Naive B cell (primary cell): Measurements from ENCODE around the gene PTPRU. TPM values are rescaled to one million over a fixed set of nuclear protein-coding genes. Genes with fewer than 3 reads are reported as not detected.

Experiments
- ATAC-seq, 2 donors: fragments of 150-1000 bp; cut with Tn5 transposase; 2 replicates each; pipeline ENCODE4 v1.10.0; 2021; ENCODE audit warnings: low read depth in 2 of 2, mild to moderate bottlenecking in 2 of 2, moderate library complexity in 2 of 2
- DNase-seq: peaks from one replicate; pipeline ENCODE4 v3.0.0; 2022
- H3K27ac Mint-ChIP-seq, 6 donors: one replicate each; pipeline ENCODE4 v1.8.0; 2020 to 2022; ENCODE audit warnings: mild to moderate bottlenecking in 6 of 6, mixed read lengths in 6 of 6, moderate library complexity in 5 of 6, inconsistent platforms in 2 of 6
- H3K27me3 Mint-ChIP-seq, 3 donors: one replicate each; pipeline ENCODE4 v1.8.0; 2021 to 2022; ENCODE audit warnings: mixed read lengths in 3 of 3, mild to moderate bottlenecking in 1 of 3
- H3K36me3 Mint-ChIP-seq, 2 donors: one replicate each; pipeline ENCODE4 v1.8.0; 2020 to 2022; ENCODE audit warnings: mixed read lengths in 2 of 2, inconsistent platforms in 1 of 2, mild to moderate bottlenecking in 1 of 2
- H3K4me1 Mint-ChIP-seq, 3 donors: one replicate each; pipeline ENCODE4 v1.8.0; 2020 to 2022; ENCODE audit warnings: mixed read lengths in 3 of 3, inconsistent platforms in 1 of 3, mild to moderate bottlenecking in 1 of 3, moderate library complexity in 1 of 3
- H3K4me3 Mint-ChIP-seq, 8 donors: one replicate each; pipeline ENCODE4 v1.8.0; 2020 to 2022; ENCODE audit warnings: mild to moderate bottlenecking in 8 of 8, mixed read lengths in 8 of 8, moderate library complexity in 8 of 8, inconsistent platforms in 2 of 8
- H3K9me3 Mint-ChIP-seq, 7 donors: one replicate each; pipeline ENCODE4 v1.8.0; 2020 to 2022; ENCODE audit warnings: mixed read lengths in 7 of 7, mild to moderate bottlenecking in 5 of 7, inconsistent platforms in 2 of 7, moderate library complexity in 1 of 7
- polyA plus RNA-seq, 6 donors: library from polyadenylated mRNA; unstranded; fragments of 300-500 nt; fragmentation: Illumina TruSeq; gene quantifications; one replicate each; pipeline ENCODE4 v1.2.3, GENCODE V29; 2021; ENCODE audit warnings: low read depth in 6 of 6

The PTPRU gene
- polyA plus RNA-seq, 6 donors from 2014 or later: not detected

- peaks cover 7 to 8% (median 7%) of the 10 kb centered on the region in 3 donors for H3K4me1 Mint-ChIP-seq
- H3K27ac Mint-ChIP-seq: peak overlapping the region in 2 of 6 donors; percentile 59 to 63
- H3K36me3 Mint-ChIP-seq: no peaks in the 10 kb centered on the region
- DNase-seq (no peak), ATAC-seq (peak in 1 of 2 donors; percentile 16)
- H3K4me3 Mint-ChIP-seq: peak overlapping the region in 6 of 8 donors; percentile 7 to 84 (median 73)
- peaks cover 8 to 27% (median 8%) of the 10 kb centered on the region in 3 donors for H3K27me3 Mint-ChIP-seq
- H3K9me3 Mint-ChIP-seq: no peaks in the 10 kb centered on the region
Observed at GRCh38 chr1:29282924-29283803, 46.8 kb downstream of the PTPRU start.

GRCh38 chr1:29283804-29284195 is 47.5 kb downstream of the PTPRU start:
- no peaks in the 10 kb centered on the region for H3K9me3 Mint-ChIP-seq
- DNase-seq: no peak
- H3K27ac Mint-ChIP-seq: peak overlapping the region in 1 of 6 donors; percentile 59
- peaks cover 8 to 21% (median 8%) of the 10 kb centered on the region in 3 donors for H3K27me3 Mint-ChIP-seq
- peak overlapping the region in 4 of 8 donors; percentile 7 to 84 (median 42) for H3K4me3 Mint-ChIP-seq
- peaks cover 7 to 8% (median 7%) of the 10 kb centered on the region in 3 donors for H3K4me1 Mint-ChIP-seq
- H3K36me3 Mint-ChIP-seq: no peaks in the 10 kb centered on the region
- no peak for ATAC-seq

GRCh38 chr1:29284286-29284960 is 48.1 kb downstream of the PTPRU start:
- no peaks in the 10 kb centered on the region for H3K36me3 Mint-ChIP-seq

DNA sequence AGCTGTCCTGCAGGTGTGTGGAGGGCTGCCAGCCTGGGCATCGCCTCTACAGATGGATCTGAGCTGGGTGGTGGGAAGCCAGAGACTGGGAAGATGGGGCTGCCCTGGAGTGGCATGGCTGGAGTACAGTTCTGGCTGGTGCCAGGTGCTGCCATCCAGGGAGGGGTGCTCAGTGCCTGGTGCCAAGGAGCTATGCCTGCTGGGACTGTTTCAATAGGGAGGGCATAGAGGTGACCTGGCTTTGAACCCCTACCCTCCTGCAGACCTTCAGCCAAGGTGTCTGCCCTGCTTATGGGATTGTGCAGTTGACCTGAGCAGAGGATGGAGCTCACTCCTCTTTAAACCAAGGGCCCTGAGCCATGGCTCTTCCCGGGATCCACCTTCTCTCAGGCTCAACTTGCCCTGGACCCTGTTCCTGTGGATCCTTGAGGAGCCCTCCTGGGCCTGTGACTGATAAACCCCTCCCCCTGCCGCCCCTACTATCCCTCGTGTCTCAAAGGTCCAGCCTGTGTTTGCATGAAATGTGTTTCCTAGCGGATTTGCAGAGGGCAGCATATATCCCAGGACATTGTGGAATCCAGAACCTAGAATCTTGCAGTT is 48.7 kb downstream of the PTPRU start:
- no peak for ATAC-seq
- Mint-ChIP-seq H3K4me1 (peaks cover 7 to 8% (median 7%) of the 10 kb centered on the region in 3 donors), H3K9me3 (no peaks in the 10 kb centered on the region), H3K27ac (no peak overlapping the region), H3K36me3 (no peaks in the 10 kb centered on the region), H3K4me3 (no peak overlapping the region), H3K27me3 (peaks cover 8 to 12% (median 8%) of the 10 kb centered on the region in 3 donors)
- no peak for DNase-seq

More at GRCh38 chr1:29284286-29284960, 48.1 kb downstream of the PTPRU start:
- H3K4me1 Mint-ChIP-seq: peaks cover 7 to 8% (median 7%) of the 10 kb centered on the region in 3 donors
- H3K4me3 Mint-ChIP-seq: no peak overlapping the region
- peaks cover 8 to 14% (median 8%) of the 10 kb centered on the region in 3 donors for H3K27me3 Mint-ChIP-seq
- DNase-seq (no peak), ATAC-seq (no peak)
- no peak overlapping the region for H3K27ac Mint-ChIP-seq
- H3K9me3 Mint-ChIP-seq: no peaks in the 10 kb centered on the region

- Mint-ChIP-seq H3K9me3 (no peaks in the 10 kb centered on the region), H3K27me3 (peaks cover 3 to 11% (median 8%) of the 10 kb centered on the region in 3 donors), H3K36me3 (no peaks in the 10 kb centered on the region), H3K4me1 (peaks cover 7 to 8% (median 7%) of the 10 kb centered on the region in 3 donors), H3K4me3 (no peak overlapping the region), H3K27ac (peak overlapping the region in 1 of 6 donors; percentile 86)
- ATAC-seq: no peak
- no peak for DNase-seq
Observed at GRCh38 chr1:29285771-29286170, 49.4 kb downstream of the PTPRU start.

- ATAC-seq: no peak
- peaks cover 3 to 16% (median 8%) of the 10 kb centered on the region in 3 donors for H3K27me3 Mint-ChIP-seq
- no peaks in the 10 kb centered on the region for H3K36me3 Mint-ChIP-seq
- peaks cover 7 to 8% (median 7%) of the 10 kb centered on the region in 3 donors for H3K4me1 Mint-ChIP-seq
- peak overlapping the region in 1 of 6 donors; percentile 6 for H3K27ac Mint-ChIP-seq
- no peaks in the 10 kb centered on the region for H3K9me3 Mint-ChIP-seq
- no peak for DNase-seq
- no peak overlapping the region for H3K4me3 Mint-ChIP-seq
Observed at GRCh38 chr1:29286194-29286767, 50.0 kb downstream of the PTPRU start.

- H3K9me3 Mint-ChIP-seq: peaks cover 0 to 3% (median 0%) of the 10 kb centered on the region in 7 donors
- peaks cover 0 to 19% (median 0%) of the 10 kb centered on the region in 3 donors for H3K27me3 Mint-ChIP-seq
- no peaks in the 10 kb centered on the region for H3K36me3 Mint-ChIP-seq
- no peak overlapping the region for H3K27ac Mint-ChIP-seq
- H3K4me1 Mint-ChIP-seq: no peaks in the 10 kb centered on the region
- no peak for ATAC-seq
- DNase-seq: no peak
- H3K4me3 Mint-ChIP-seq: no peak overlapping the region
Observed at GRCh38 chr1:29289493-29289892, 53.2 kb downstream of the PTPRU start.

DNA sequence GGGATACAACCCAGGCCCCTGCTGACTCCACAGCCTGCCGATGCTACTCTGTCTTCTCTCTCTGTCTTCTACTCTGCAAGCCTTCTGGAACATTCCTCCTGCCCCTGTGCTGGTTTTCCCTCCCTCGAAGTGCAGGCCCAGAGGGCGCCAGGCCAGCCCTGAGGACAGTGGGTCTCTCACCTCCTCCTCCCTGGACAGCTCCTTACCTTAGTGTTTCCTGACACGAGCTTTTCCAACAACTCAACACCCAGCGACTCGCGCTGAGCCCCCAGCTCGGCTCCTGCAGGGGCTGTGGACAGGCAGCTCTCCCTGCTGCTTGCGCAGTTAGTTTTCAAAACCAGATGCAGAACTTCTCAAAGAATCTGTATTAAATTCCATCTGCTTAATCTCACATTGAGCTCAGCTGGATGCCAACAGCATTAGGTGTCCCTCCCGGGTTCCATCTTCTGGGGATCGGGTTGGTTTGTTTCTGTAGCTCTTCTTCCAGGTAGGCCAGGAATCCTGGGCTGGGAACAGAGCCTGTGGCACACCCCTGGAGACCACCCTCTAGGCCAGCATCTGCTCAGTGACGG is 54.2 kb downstream of the PTPRU start:
- ATAC-seq (no peak), DNase-seq (no peak)
- Mint-ChIP-seq H3K4me3 (no peak overlapping the region), H3K27ac (no peak overlapping the region), H3K9me3 (peaks cover 0 to 3% (median 0%) of the 10 kb centered on the region in 7 donors), H3K36me3 (no peaks in the 10 kb centered on the region), H3K27me3 (peaks cover 0 to 19% (median 4%) of the 10 kb centered on the region in 3 donors), H3K4me1 (no peaks in the 10 kb centered on the region)

DNA sequence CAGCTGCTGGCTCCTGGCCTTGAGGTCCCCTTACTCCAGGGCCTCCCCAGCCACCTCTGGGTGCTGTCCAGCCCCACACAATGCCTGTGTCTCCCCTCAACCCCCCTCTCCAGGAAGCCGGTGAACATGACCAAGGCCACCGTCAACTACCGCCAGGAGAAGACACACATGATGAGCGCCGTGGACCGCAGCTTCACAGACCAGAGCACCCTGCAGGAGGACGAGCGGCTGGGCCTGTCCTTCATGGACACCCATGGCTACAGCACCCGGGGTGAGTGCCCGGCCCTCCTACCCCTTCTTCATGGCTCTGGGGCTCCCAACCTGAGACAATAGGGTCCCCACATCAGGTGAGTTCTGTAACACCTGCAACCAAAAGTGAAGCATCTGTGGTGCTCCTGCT is 55.4 kb downstream of the PTPRU start:
- no peak overlapping the region for H3K4me3 Mint-ChIP-seq
- ATAC-seq (no peak), DNase-seq (no peak)
- peaks cover 0 to 3% (median 0%) of the 10 kb centered on the region in 7 donors for H3K9me3 Mint-ChIP-seq
- no peaks in the 10 kb centered on the region for H3K36me3 Mint-ChIP-seq
- H3K27ac Mint-ChIP-seq: no peak overlapping the region
- peaks cover 0 to 19% (median 4%) of the 10 kb centered on the region in 3 donors for H3K27me3 Mint-ChIP-seq
- H3K4me1 Mint-ChIP-seq: no peaks in the 10 kb centered on the region

- DNase-seq (no peak), ATAC-seq (no peak)
- H3K4me1 Mint-ChIP-seq: no peaks in the 10 kb centered on the region
- no peak overlapping the region for H3K4me3 Mint-ChIP-seq
- peaks cover 4 to 22% (median 4%) of the 10 kb centered on the region in 3 donors for H3K27me3 Mint-ChIP-seq
- peaks cover 0 to 3% (median 0%) of the 10 kb centered on the region in 7 donors for H3K9me3 Mint-ChIP-seq
- no peak overlapping the region for H3K27ac Mint-ChIP-seq
- H3K36me3 Mint-ChIP-seq: no peaks in the 10 kb centered on the region
Observed at GRCh38 chr1:29292344-29292743, 56.0 kb downstream of the PTPRU start.

- ATAC-seq (no peak), DNase-seq (no peak)
- peaks cover 0 to 6% (median 3%) of the 10 kb centered on the region in 7 donors for H3K9me3 Mint-ChIP-seq
- H3K4me3 Mint-ChIP-seq: peak overlapping the region in 1 of 8 donors; percentile 38
- H3K27ac Mint-ChIP-seq: no peak overlapping the region
- H3K36me3 Mint-ChIP-seq: no peaks in the 10 kb centered on the region
- no peaks in the 10 kb centered on the region for H3K4me1 Mint-ChIP-seq
- H3K27me3 Mint-ChIP-seq: peaks cover 21 to 37% (median 25%) of the 10 kb centered on the region in 3 donors
Observed at GRCh38 chr1:29297450-29297849, 61.1 kb downstream of the PTPRU start.

DNA sequence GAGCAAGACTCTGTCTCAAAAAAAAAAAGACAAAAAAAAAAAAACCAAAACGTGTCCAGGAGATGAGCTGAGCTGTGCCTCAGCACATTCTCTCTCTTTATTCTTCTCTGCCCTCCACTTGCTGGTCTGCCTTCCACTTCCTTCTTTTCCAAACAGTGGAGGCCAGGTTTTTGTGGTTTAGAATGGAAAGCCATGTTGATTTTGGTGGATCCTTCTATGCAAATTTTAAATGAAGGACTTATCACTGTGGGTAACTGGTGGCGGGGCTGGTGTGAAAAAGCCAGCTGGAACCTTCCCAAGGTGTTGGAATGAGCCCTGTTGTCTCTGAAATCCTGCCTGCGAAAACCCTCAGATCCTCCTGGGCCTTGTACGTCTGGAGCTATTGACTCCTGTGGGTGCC is 61.9 kb downstream of the PTPRU start:
- Mint-ChIP-seq H3K27ac (no peak overlapping the region), H3K27me3 (peaks cover 21 to 37% (median 25%) of the 10 kb centered on the region in 3 donors), H3K4me3 (no peak overlapping the region), H3K4me1 (no peaks in the 10 kb centered on the region), H3K36me3 (no peaks in the 10 kb centered on the region), H3K9me3 (peaks cover 0 to 6% (median under 1%) of the 10 kb centered on the region in 7 donors)
- no peak for ATAC-seq
- no peak for DNase-seq

DNA sequence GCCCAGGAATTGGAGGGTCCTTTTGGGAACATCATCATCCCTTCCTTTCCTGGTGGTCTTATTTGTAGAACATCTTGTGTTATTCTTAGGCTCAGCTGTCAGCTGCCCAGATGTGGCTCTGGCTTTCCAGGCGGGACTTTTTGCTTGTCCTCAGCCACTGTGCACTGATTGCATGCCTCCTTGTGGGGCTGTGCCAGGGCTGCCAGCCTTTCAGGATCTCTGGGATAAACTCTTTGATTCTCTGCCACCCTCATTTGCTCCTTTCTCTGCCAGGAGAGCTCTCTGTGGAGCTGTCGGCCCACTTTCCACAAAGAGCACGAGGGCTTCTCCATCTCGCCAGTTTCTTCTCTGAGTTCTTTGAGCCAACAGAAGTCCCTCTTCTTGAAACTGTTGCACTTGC is 63.1 kb downstream of the PTPRU start:
- Mint-ChIP-seq H3K4me3 (no peak overlapping the region), H3K27me3 (peaks cover 21 to 44% (median 25%) of the 10 kb centered on the region in 3 donors), H3K27ac (no peak overlapping the region), H3K36me3 (no peaks in the 10 kb centered on the region), H3K4me1 (no peaks in the 10 kb centered on the region), H3K9me3 (peaks cover 0 to 6% (median 0%) of the 10 kb centered on the region in 7 donors)
- DNase-seq (no peak), ATAC-seq (no peak)
